ENCODE measurements around the gene KYNU.

KYNU gene

GRCh38 chr2:142973160-142973821 is 95.8 kb downstream of the KYNU start:
- DNase-seq = peak in 1 of 3 experiments; percentile 7

DNA sequence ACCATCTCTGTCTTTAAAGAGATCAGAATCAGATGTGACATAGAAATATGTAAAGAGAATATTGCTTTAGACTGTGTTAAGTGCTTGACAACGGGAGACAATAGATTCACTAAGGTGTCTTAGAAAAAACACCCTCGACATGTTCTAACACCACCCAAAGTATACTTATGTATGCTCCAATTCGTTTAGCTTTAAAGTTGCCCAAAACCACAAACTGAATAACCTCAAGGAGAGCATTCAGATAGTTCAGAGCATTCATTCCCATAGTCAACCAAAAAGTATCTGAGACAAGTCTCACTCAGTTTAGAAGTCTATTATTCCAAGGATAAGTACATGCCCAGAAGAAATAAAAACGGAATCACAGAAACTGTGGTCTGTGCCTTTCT is 96.4 kb downstream of the KYNU start:
- DNase-seq = no peak

DNA sequence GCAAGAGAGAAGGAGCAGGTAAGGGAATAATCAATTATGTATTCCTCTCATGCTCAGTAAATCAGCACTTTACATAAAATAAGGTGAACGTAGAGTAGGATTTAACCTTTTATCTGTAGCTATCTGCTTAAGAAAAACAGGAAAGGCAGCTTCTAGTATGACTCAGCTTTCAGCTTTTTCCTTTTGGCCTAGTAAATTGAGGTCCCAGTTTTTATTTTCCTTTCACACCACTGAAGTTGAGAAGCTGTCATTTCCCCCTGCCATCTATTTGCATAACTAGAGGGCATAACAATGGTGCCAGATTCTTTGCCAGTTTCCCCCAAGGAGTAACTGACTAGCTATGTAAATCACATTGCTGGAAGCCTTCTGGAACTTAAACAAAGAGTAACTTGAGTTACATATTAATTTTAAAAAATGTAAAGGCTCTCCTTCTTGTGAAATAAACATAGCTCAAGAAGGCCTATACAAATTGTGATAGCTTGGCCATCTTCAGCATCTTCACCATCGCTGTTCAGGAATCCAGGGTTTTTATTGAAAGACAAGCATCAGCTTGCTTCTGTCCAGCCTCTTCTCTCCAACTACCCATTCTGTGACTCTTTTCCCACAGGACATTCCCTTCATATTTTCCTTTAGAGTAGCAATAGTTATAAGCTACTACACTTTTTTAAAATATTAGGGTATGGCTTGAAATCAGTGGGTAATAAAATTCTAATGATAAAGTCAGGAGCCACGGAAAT is 97.0 kb downstream of the KYNU start:
- DNase-seq = peak in 1 of 3 experiments; percentile 11

GRCh38 chr2:142975239-142975638 is 97.8 kb downstream of the KYNU start:
- DNase-seq = no peak

DNA sequence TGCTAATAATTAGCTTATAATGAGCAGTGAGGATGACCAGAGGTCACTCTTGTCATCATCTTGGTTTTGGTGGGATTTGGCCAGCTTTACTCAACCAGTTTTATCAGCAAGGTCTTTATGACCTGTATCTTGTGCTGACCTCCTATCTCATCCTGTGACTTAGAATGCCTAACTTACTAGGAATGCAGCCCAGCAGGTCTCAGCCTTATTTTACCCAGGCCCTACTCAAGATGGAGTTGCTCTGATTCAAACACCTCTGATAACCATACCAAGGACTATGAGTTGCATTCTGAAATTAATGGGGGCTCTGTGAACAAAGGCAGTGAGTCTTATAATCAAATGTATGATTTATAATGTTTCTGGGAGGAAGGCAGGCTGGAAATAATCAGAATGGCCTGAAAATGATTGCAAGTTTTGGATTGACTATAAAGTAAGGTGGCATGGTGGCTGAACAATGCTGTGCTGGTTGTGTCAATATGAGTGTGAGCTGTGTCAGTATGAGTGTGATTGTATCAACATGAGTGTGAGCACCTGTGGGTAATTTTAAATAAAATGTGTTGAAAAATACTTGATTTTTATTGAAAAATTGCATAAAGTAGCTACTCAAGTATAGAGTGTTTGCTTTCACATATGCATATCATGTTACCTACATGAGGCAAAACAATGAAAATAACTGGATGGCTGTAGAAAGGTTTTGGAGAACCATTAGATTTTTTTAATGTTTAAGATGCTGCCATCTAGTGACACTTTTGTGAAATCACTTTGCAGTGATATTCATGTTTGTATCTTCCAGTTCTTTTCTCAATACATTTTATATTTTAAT is 103.0 kb downstream of the KYNU start:
- DNase-seq = peak; percentile 4 to 64 (median 4)

DNA sequence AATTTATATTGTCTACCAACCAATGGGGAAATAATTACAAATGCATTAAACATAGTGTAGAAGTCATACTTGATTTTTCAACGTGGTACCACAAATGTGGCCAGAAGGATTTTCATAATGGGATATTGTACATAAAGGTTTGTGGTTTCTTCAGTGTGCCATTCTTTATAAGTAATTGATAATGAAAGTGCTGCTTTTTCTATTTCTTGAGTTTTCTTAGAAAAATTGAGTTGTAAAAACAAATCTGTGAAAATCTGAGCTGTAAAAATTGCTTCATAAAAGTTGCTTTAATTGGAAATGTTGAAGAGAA is 103.6 kb downstream of the KYNU start:
- no peak for DNase-seq

DNA sequence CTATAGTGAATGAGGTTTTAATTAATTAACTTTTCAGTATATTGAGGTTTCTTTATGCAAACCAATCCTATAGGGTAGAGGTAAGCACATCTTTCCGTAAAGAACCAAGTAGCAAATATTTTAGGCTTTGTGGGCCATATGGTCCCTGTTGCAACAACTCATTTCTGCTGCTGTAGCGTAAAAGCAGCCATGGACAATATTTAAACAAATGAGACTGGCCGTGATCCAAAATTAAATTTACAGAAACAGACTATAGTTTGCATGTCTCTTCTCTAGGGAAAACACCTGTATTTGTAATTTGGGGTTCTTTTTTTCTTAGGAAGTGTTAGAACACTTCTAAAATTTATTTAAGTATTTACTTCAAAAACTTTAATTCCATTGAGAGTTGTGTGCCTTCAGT is 104.3 kb downstream of the KYNU start:
- no peak for DNase-seq

- DNase-seq = no peak
Measured at GRCh38 chr2:142983174-142983573, 105.7 kb downstream of the KYNU start.

GRCh38 chr2:142984657-142985056 is 107.2 kb downstream of the KYNU start:
- DNase-seq = no peak

DNA sequence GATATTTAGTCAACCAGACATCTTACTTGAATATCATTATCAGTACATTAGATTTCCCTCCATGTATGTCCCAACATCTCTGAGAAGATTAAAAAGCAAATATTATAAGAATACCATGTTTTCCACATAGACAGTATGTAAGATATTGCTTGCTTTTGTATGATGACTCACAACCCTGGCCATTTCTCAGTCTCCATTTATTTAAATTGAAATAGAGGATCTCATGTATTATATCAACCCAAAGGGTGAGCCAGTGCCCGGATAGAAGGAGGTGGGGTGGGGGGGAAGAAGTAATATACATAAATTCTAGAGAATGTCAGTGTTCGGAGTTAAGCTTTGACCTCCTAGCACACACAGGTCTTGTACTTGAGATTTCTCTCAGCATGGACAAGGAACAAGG is 109.6 kb downstream of the KYNU start:
- no peak for DNase-seq

DNA sequence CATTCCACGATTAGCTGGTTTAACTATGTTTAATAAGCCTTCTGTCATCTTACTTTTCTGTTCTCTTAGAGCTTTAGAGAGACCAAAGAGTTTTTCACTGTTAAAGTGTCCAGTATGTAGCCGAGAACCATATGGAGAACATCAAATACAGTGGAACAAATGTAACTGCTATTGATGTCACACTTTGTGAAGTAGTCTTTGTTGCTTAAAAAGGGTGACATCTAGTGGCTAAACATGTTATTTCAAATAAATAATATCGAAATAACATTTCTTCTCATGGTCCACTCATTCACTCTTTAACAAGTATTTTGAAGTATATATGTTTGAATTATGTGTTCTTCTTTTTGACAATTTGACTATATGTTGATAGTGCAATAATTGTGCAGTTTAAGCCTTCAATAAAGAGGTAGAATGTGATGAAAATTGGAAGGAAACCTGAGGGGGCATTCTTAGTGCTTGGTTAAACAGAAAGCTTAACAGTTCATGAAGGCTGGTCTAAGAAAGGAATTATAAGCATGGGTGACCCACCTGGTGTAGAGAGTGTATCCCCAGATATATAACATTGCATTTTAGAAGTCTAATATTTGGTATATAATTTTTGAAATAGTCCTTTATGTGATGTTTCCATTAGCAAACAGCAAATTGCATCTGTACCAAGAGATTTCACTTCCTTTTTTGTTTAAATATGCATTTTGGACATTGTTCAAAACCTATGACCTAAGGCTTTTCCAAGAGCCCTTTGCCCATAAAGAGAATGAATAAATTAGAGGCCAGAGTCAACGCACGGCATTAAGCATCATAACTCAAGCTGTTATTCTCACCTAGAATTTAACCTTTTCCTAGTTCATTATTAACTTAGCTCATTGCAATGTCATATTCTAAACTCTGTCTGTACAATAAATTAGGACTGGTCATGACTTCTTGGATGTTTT is 112.1 kb downstream of the KYNU start:
- peak in 1 of 3 experiments; percentile 56 for DNase-seq

DNA sequence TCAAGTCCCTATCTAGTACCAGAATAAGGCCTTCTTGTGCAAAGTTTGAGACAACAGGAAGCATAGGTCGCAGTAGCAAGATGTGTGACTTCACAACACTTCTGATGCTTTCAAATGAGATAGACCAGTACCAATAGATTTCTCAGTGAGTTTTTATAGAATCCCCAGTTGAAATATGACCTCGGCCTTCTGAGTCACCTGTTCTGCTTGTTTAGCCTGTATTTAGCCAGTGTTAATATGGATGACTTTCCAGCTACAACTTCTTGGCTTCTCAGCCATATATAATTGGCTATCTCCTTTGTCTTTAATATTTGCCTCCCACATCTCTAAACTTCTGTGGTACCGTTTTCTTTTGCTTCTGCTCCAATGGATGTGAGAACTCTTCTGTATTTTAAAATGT is 113.8 kb downstream of the KYNU start:
- no peak for DNase-seq

DNA sequence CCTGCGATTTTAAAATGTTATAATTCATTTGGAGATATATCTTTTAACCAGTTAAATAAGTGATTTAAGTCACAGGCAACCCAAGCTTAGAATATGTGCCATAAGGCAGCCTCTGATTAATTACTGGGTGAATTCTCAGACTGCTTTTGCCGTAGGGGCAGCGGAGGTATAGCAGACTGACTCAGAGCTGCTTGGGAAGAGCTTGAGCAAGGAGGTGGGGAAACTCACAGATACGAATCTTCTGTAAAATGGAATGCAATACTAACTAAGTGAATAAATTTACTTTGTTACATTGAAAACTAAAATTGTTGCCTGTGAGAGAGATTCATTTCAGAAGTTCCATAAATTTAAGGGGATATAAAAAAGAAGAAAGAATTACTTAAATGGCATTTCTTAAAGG is 115.4 kb downstream of the KYNU start:
- no peak for DNase-seq

DNA sequence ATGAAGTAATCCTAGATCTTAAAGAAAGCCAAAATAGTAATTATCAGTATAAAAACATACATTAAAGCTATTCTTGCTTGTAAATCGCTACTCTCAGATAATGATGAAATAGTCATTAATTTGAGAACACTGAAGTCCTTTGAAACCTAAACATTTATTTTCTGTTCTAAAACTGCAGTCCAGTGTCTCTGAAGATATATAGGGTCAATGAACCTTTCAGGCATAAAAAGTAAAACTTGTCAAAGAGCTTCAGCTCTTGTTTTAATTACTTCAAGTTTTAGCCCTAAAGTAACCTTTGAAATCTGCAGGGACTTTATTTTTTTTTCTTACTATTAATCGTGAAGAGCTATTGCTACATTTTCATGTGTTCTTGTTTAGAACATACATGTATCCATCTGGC is 116.3 kb downstream of the KYNU start:
- no peak for DNase-seq

DNA sequence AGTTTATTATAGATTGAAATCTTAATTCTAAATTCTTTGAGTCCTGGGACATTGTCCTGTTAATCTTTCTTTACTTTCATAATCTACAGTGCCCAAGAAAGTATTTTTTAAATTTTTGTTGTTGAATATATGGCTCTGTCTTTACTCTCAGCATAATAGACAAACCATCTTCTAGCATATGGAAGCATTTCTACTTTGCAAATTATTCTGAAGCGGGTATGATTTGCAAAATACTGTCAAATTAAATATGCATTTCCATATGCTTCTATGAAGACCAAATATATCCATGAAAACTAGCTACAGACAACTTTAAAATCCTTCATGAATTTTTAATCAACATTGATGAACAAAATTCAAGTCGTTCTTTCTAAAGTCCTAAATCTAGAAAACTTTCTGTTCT is 117.2 kb downstream of the KYNU start:
- no peak for DNase-seq

GRCh38 chr2:142997231-142997630 is 119.8 kb downstream of the KYNU start:
- DNase-seq = no peak

- DNase-seq = no peak
Measured at GRCh38 chr2:143000599-143000998, 123.1 kb downstream of the KYNU start.

- DNase-seq = no peak
Measured at GRCh38 chr2:143001501-143001900, 124.0 kb downstream of the KYNU start.

DNA sequence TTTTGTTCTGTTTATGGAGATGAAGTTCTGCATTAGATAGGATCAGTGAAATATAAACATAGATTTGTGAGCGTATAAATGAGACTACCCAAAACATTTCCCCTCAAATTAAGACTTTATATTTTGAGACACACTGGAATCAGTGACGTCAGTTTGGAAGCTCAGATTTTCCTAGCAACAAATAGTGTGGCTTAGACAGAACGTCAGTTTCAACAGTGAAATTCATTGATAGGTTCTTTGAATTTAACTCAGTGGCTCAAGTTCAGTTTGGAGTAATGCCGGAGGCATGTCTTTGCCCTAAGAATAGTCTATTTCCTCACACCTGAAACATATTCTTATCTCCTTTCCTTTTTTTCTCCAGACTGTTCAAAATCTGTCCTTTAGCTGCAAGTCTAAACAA is 138.2 kb downstream of the KYNU start:
- no peak for DNase-seq

DNA sequence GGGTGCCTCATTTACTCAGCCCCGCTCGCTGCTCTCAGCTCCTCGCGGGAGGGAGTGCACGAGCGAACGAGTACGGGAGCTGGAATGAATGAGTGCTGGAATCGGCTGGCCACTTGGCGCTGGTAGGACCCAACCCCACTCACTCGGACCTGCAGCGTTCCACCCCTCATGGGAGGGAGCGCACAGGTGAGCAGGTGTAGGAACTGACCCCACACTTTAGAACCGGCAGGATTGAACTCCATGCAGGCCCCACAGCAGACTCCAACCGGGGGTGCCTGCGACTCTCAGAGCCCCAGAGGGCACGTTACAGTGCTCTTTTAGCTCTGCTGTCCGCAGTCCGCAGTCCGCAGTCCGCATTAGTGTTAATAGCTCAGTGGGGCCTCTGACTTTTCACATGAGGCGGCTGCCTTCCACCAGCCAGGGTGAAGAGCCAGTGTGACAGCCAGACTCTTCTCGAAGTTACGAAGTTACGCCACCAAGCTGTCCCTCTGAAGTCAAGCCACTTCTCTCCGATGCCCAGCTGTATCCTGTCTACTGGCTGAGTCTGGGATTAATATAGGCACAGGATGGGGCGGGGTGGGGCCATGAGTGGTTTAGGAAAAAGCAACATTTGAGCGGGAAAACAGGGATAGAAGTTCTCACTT is 149.1 kb downstream of the KYNU start:
- DNase-seq = no peak

- DNase-seq = no peak
Measured at GRCh38 chr2:143029141-143029540, 151.7 kb downstream of the KYNU start.

- DNase-seq = no peak
Measured at GRCh38 chr2:143030127-143030526, 152.7 kb downstream of the KYNU start.
